ENCODE measurements around the gene PARS2.
"Not testable (repeated sequence)": the region's sequence is repeated elsewhere in the genome, so short reads cannot be mapped to it uniquely, and the experiment has no call there.

PARS2 gene

DNA sequence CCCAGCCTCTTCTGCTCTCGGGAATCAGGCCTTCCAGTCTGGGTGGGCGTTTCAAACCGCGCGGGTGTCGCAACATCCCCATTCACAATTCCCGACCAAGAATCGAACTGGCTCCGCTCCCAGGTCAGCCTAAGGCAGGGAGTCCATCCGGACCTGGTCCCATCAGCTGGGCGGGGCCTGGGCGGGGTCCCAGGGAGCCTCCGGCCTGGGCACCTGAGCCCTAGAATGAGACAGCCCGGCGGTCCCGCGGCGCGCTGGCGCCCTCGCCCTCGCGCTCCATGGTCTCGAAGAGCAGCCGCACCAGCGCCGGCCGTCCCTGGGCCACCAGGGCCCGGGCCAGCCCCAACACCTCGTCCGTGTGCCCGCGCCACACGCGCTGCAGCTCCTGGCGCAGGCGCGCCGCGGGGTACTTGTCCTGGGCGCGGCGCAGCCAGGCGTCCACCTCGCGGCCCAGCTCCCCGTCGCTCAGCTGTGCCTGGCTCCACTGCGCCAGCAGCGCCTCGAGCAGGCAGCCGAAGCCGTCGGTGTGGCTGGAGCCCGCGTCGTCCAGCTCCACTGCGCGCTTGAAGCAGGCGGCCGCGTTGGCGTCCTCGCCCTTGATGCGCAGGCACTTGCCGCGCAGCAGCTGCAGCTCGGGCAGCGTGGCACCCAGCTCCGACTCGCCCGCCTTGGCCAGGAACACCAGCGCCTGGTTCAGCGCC is 16.9 kb upstream of the PARS2 start:
- H3K36me3 ChIP-seq, result peaks cover 0 to 9% (median 0%) of the 10 kb centered on the region in 3 donors
- TF ChIP-seq, protein P1, sequence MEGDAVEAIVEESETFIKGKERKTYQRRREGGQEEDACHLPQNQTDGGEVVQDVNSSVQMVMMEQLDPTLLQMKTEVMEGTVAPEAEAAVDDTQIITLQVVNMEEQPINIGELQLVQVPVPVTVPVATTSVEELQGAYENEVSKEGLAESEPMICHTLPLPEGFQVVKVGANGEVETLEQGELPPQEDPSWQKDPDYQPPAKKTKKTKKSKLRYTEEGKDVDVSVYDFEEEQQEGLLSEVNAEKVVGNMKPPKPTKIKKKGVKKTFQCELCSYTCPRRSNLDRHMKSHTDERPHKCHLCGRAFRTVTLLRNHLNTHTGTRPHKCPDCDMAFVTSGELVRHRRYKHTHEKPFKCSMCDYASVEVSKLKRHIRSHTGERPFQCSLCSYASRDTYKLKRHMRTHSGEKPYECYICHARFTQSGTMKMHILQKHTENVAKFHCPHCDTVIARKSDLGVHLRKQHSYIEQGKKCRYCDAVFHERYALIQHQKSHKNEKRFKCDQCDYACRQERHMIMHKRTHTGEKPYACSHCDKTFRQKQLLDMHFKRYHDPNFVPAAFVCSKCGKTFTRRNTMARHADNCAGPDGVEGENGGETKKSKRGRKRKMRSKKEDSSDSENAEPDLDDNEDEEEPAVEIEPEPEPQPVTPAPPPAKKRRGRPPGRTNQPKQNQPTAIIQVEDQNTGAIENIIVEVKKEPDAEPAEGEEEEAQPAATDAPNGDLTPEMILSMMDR (IDR thresholded peaks at IDR 0.05), result no peak
- H3K4me1 ChIP-seq, result peaks cover 0 to 6% (median 3%) of the 10 kb centered on the region in 4 donors
- H3K4me3 ChIP-seq, result no peak overlapping the region
- no peaks in the 10 kb centered on the region for H3K9me3 ChIP-seq
- H3K27me3 ChIP-seq, result peaks cover 0 to 54% of the 10 kb centered on the region in 2 donors
- intact Hi-C loops (cut with DNase I; ENCODE audit: low total_unique reads), result no loop called here
- DNase-seq, result no peak
- H3K27ac ChIP-seq, result no peak overlapping the region

DNA sequence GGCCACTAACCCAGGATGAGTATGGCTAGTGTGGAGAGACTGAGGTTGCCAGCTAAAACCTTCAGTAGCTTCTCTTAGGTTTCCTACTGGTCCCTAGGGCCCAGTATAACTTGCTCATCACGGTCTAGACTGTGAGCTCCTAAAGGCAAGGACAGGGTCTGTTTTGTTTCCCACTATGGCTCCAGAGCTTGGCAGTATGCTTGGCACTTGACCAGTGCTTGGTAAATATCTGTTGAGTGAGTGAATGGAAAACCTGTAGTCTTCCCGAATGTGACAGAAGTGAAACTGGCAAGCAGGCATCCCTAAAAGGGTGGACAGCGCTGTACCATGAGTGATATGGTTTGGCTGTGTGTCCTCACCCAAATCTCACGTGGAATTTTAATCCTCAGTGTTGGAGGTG is 13.1 kb upstream of the PARS2 start:
- H3K9me3 ChIP-seq, result no peaks in the 10 kb centered on the region
- TF ChIP-seq, protein P1 (IDR thresholded peaks at IDR 0.05), result no peak
- H3K36me3 ChIP-seq, result peaks cover 0 to 4% (median 0%) of the 10 kb centered on the region in 3 donors
- peaks cover 0 to 6% (median 3%) of the 10 kb centered on the region in 4 donors for H3K4me1 ChIP-seq
- H3K27me3 ChIP-seq, result peaks cover 0 to 51% of the 10 kb centered on the region in 2 donors
- DNase-seq, result no peak
- no peak overlapping the region for H3K4me3 ChIP-seq
- intact Hi-C loops (cut with DNase I; ENCODE audit: low total_unique reads), result no loop called here
- H3K27ac ChIP-seq, result no peak overlapping the region

DNA sequence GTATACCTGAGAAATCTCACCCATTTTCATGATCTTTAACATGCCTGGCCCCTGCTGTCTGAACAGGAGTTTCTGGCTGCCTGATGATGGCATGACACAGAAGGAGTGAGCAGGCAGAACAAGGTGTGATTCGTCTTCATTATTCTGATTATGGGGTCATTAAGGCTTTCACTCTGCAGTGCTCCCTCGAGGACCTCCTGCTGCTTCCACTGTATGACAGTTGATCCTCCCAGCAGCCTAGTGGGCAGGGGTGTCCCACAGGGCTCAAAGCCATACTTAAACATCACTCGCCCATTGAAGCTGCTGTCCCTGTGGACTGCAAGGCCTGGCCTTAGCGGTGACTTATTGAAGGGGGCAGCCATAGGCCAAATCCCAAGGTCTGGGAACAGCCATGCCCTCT is 12.7 kb upstream of the PARS2 start:
- Histone ChIP-seq H3K4me1 (peaks cover 0 to 6% (median 3%) of the 10 kb centered on the region in 4 donors), H3K27ac (no peak overlapping the region), H3K9me3 (no peaks in the 10 kb centered on the region), H3K27me3 (peaks cover 0 to 50% of the 10 kb centered on the region in 2 donors), H3K36me3 (peaks cover 0 to 4% (median 0%) of the 10 kb centered on the region in 3 donors), H3K4me3 (no peak overlapping the region)
- DNase-seq, result no peak
- TF ChIP-seq, protein P1 (IDR thresholded peaks at IDR 0.05), result no peak
- intact Hi-C loops (cut with DNase I; ENCODE audit: low total_unique reads), result no loop called here

DNA sequence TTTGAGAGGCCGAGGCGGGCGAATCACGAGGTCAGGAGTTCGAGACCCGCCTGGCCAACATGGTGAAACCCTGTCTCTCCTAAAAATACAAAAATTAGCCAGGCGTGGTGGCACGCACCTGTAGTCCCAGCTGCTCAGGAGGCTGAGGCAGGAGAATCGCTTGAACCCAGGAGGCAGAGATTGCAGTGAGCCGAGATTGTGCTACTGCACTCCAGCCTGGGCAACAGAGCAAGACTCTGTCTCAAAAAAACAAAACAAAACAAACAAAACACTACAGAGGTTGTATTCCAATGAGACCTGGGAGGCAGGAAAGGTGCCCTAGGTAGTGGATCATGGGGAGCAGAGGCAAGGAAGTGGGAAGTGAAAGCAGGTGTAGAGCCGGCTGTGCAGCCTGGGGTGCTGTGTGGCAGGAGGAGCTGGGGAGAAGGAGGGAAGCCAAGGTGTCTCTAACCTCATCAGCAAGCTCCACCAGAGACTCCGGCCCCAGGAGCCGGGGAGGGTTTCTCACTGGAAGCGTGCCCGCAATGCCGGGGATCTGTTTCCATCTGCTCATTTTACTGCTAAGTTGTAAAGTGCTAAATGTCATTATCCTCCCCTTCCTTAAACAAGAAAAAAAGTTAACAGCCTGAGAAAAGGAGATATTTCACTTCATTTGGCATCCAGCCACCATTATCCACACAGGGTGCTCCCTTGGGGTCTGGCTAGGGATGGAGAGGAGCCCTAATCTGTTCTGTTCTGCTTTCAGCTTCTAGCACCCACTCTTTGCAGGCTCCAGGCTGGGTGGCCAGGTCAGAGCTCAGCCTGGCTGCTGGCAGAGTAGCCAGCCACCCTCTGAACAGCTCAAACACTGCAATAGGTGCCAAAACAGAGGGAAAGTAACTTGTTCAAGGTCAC is 11.8 kb upstream of the PARS2 start:
- intact Hi-C loops (cut with DNase I; ENCODE audit: low total_unique reads); H3K4me3 ChIP-seq; H3K4me1 ChIP-seq; DNase-seq; H3K36me3 ChIP-seq; H3K9me3 ChIP-seq; H3K27ac ChIP-seq: not testable (repeated sequence)
- peaks cover 0 to 42% of the 10 kb centered on the region in 2 donors for H3K27me3 ChIP-seq

DNA sequence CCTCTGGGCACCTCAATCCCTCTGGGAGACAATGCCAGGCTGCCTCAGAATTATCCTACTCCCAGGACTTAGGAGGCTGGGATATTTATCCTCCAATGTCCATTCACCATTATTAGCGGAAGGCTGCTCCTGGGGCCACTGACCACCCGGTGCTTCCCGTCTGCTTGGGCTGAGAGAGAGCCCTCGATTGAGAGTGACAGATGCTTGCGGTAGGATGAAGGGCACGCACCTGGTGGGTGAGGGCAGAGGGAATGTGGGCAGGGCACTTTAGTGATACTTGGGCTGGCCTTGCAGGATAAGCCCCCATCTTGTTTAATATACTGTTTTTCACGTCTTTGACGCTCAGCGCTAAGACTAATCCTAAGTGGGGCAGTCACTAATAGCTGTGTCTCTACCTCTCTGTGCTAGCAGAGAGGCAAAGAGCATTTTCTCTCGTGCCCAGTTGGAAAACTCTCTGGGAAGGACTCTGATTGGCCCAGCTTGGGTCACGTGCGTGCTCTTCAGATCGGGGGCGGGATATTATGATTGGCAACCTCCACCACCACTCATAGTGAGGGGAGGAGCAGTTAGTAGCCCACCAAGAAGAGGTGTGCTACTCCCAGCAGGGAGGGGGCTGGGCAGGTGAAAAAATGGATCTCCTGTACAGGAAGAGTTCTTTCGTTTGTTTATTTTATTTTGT is 10.6 kb upstream of the PARS2 start:
- H3K36me3 ChIP-seq, result no peaks in the 10 kb centered on the region
- no peak overlapping the region for H3K4me3 ChIP-seq
- no peaks in the 10 kb centered on the region for H3K4me1 ChIP-seq
- H3K27me3 ChIP-seq, result peaks cover 0 to 31% of the 10 kb centered on the region in 2 donors
- TF ChIP-seq, protein P1 (IDR thresholded peaks at IDR 0.05), result no peak
- intact Hi-C loops (cut with DNase I; ENCODE audit: low total_unique reads), result no loop called here
- DNase-seq, result no peak
- no peaks in the 10 kb centered on the region for H3K9me3 ChIP-seq
- no peak overlapping the region for H3K27ac ChIP-seq
